ENCODE measurements around the gene ABCC2. TPM values are rescaled to one million over a fixed set of nuclear protein-coding genes. Genes with fewer than 3 reads are reported as not detected.

The ABCC2 gene
- total and polyA plus RNA-seq, 9 of the 15 experiments (the other 6 are each of a cell fraction or from before 2014, with no cell fraction given), result 0.03 to 0.18 (median 0.10) TPM; not detected in 1

- Histone ChIP-seq H3K27me3 (ENCODE audit: control insufficient read depth in 2 of 2, insufficient read depth in 2 of 2, low read length in 2 of 2) (no peaks in the 10 kb centered on the region), H3K4me1 (replicated peaks in 1 of 2; ENCODE audit: control insufficient read depth in 2 of 2, insufficient read depth in 2 of 2, low read length in 2 of 2) (no peaks in the 10 kb centered on the region; a peak in 1 of 5 replicates), H3K9ac (ENCODE audit: insufficient read depth in 1 of 2, low read depth in 2 of 2, low read length in 2 of 2) (no peak overlapping the region), H4K20me1 (replicated peaks; ENCODE audit: control insufficient read depth, insufficient read depth, low read length) (no peaks in the 10 kb centered on the region), H3K9me1 (ENCODE audit: control insufficient read depth, insufficient read depth, low read length) (no peaks in the 10 kb centered on the region), H3K79me2 (ENCODE audit: control insufficient read depth, insufficient read depth, low read length) (no peaks in the 10 kb centered on the region), H2AFZ (ENCODE audit: low read depth, low read length) (no peak overlapping the region), H3K4me3 (no peak overlapping the region), H3K27ac (ENCODE audit: extremely low read depth, low read depth, low read length) (no peak overlapping the region), H3K9me3 (replicated peaks; ENCODE audit: control insufficient read depth, insufficient read depth, low read depth, low read length) (no peaks in the 10 kb centered on the region), H3K4me2 (ENCODE audit: insufficient read depth, low read length) (no peak overlapping the region), H3K36me3 (ENCODE audit: control insufficient read depth, insufficient read depth, low read length) (no peaks in the 10 kb centered on the region)
- no peak for FAIRE-seq
- BruUV-seq (replicated peaks), result no TSS peak
- no peak for ATAC-seq
- DNase-seq (ENCODE audit: extremely low read depth in 1 of 4, low spot score in 3 of 4), result peak in 1 of 4 experiments; percentile 9
- CTCF ChIA-PET (ENCODE audit: low intra/inter-chr PET ratio), result no interaction called here
- in situ Hi-C loops (cut with MboI) (no loop called here), intact Hi-C loops (cut with micrococcal nuclease) (no loop called here)
- TF ChIP-seq KDM2B (CRISPR knock-in tag; IDR thresholded peaks at IDR 0.05) (no peak), NR2C1 (IDR thresholded peaks at IDR 0.05) (no peak), NR2C1 (tag; IDR thresholded peaks at IDR 0.05) (no peak), ZNF324 (CRISPR knock-in tag; IDR thresholded peaks at IDR 0.05) (no peak), ZNF707 (CRISPR knock-in tag; conservative IDR thresholded peaks at IDR 0.05) (no peak), PKNOX1 (IDR thresholded peaks at IDR 0.05) (no peak), ZNF449 (CRISPR knock-in tag; IDR thresholded peaks at IDR 0.05) (no peak), YY1 (IDR thresholded peaks at IDR 0.05; ENCODE audit: borderline replicate concordance in 1 of 3, control insufficient read depth in 1 of 3, extremely low read depth in 1 of 3, insufficient read depth in 3 of 3, insufficient read length in 1 of 3, insufficient replicate concordance in 2 of 3, low read depth in 1 of 3, low read length in 2 of 3) (no peak), ZNF253 (CRISPR knock-in tag; conservative IDR thresholded peaks at IDR 0.05) (no peak), NCOR1 (IDR thresholded peaks at IDR 0.05) (no peak), SETDB1 (IDR thresholded peaks at IDR 0.05; ENCODE audit: low read length) (no peak), PRMT5 (CRISPR knock-in tag; IDR thresholded peaks at IDR 0.05) (no peak), NR2F6 (CRISPR knock-in tag; IDR thresholded peaks at IDR 0.05) (no peak), TBL1XR1 (IDR thresholded peaks at IDR 0.05; ENCODE audit: low read length in 2 of 2) (no peak), ATF7 (IDR thresholded peaks at IDR 0.05) (no peak), SMARCA4 (IDR thresholded peaks at IDR 0.05) (no peak), ZNF695 (CRISPR knock-in tag; IDR thresholded peaks at IDR 0.05) (no peak), HNRNPUL1 (IDR thresholded peaks at IDR 0.05; ENCODE audit: low read length) (no peak), SP1 (CRISPR knock-in tag; IDR thresholded peaks at IDR 0.05) (no peak)
- POLR2A ChIA-PET, result no interaction called here
- WGBS (ENCODE audit: insufficient coverage, low coverage, missing lambda C conversion rate), result 0% methylated on average over 1 of the region's 1 CpG
These were observed 4.3 kb upstream of the ABCC2 start for GRCh38 chr10:99777918-99778714.
